Gastrocnemius medialis (tissue), 4 donors: ENCODE results near the gene RNF19B.

ENCODE experiments used
- CTCF ChIP-seq, 5 experiments: fragments of 450-650 bp in 3 of 5; fragments of 200-600 bp in 2 of 5; sonication (generic) in 2 of 5; IDR thresholded peaks in 4 of 5; conservative IDR thresholded peaks in 1 of 5; 1 replicate in 4 of 5; 2 replicates in 1 of 5; pipeline ENCODE4 v1.5.1; 2016 to 2019; ENCODE audit warnings: antibody characterized with exemption in 5 of 5, mild to moderate bottlenecking in 3 of 5, moderate library complexity in 3 of 5
- POLR2A ChIP-seq, 2 donors: fragments of 450-650 bp; IDR thresholded peaks; one replicate each; pipeline ENCODE4 v1.6.1; 2017; ENCODE audit warnings: antibody characterized with exemption in 2 of 2, mild to moderate bottlenecking in 2 of 2, moderate library complexity in 2 of 2

DNA sequence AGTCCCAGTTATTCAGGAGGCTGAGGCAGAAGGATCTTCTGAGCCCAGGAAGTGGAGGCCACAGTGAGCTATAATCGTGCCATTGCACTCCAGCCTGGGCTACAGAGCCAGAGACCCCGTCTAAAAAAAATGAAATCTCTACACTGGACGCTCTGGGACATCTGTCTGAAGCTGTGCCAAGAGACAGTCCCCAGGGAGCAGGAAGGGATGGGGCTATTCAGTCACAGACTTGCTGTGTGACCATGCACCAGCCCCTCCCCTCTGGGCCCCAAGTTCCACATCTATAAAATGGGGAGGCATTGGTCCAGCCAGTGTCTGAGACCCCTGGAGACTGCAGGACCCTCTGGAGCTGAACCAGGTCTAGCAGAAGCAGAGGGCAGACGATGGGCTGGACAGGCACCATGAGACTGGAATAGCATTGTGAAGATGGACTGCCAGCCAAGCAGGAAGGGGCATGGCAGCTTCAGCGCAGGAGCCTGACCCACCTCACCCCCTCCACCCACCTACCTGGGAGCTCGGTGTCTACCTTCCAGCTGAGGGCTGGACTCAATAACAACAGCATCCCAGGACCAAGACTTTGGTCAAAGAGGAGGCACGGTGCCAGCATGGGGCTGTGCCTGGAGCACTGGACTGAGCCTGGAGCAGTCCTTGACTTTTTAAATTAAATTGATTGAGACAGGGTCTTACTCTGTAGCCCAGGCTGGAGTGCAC is 64.9 kb downstream of the RNF19B start:
- TF ChIP-seq CTCF (IDR thresholded peaks at IDR 0.05 in 4 of 5, conservative IDR thresholded peaks at IDR 0.05 in 1 of 5) (no peak), POLR2A (IDR thresholded peaks at IDR 0.05) (no peak)
